GM10266 (cell line): ENCODE measurements around the gene DGKQ.

ENCODE experiments used
- DNase-seq: peaks from one replicate; pipeline ENCODE4 v3.0.0; 2012; ENCODE audit errors: extremely low spot score
- CTCF ChIP-seq: IDR thresholded peaks from 2 replicates; pipeline ENCODE4 v1.5.1; 2012; ENCODE audit warnings: mild to moderate bottlenecking, low read depth; ENCODE audit not compliant: control insufficient read depth, insufficient read depth; ENCODE audit errors: missing control alignments

The DGKQ gene

GRCh38 chr4:1013225-1014073 is 40.1 kb upstream of the DGKQ start:
- DNase-seq: no peak
- TF ChIP-seq CTCF: no peak

GRCh38 chr4:1012034-1012739 is 38.8 kb upstream of the DGKQ start:
- DNase-seq: peak; percentile 65
- no peak for TF ChIP-seq CTCF

GRCh38 chr4:1011666-1012033 is 38.3 kb upstream of the DGKQ start:
- no peak for TF ChIP-seq CTCF
- no peak for DNase-seq

- TF ChIP-seq CTCF: no peak
- peak; percentile 98 for DNase-seq
Observed at GRCh38 chr4:1011022-1011665, 37.8 kb upstream of the DGKQ start, which contains the start of gene FGFRL1. Gene FGFRL1, plus strand, starts transcription at chr4:1011626. Its CDS starts 860 bp downstream, at chr4:1012486.

- no peak for TF ChIP-seq CTCF
- no peak for DNase-seq
Observed at GRCh38 chr4:1010395-1011021, 37.1 kb upstream of the DGKQ start.

GRCh38 chr4:1009542-1010394 is 36.4 kb upstream of the DGKQ start:
- peak; percentile 97 for DNase-seq
- TF ChIP-seq CTCF: peak; percentile 42
